Measurements from ENCODE around the gene PTTG1IP.

GRCh38 chr21:44898851-44899767 is 25.6 kb upstream of the PTTG1IP start:
- TF ChIP-seq EZH2 (IDR thresholded peaks at IDR 0.05; ENCODE audit: low read length, unreplicated experiment) (no peak), CTCF (conservative IDR thresholded peaks at IDR 0.05; ENCODE audit: low read depth, low read length) (no peak), EZH2phosphoT487 (IDR thresholded peaks at IDR 0.05; ENCODE audit: borderline replicate concordance, low read length) (no peak)
